ENCODE results near the gene PPP1CC.
"Not testable (repeated sequence)": the region's sequence is repeated elsewhere in the genome, so short reads cannot be mapped to it uniquely, and the experiment has no call there.

PPP1CC gene

GRCh38 chr12:110756611-110757010 lies 13.9 kb upstream of the PPP1CC start:
- no peak for DNase-seq (ENCODE audit: insufficient read length, low spot score)
- FAIRE-seq: no peak

- FAIRE-seq (no peak), DNase-seq (ENCODE audit: insufficient read length, low spot score) (no peak)
Measured at GRCh38 chr12:110754101-110754793, 11.6 kb upstream of the PPP1CC start.

- DNase-seq (ENCODE audit: insufficient read length, low spot score) (no peak), FAIRE-seq (no peak)
Measured at GRCh38 chr12:110750784-110751461, 8.2 kb upstream of the PPP1CC start.

GRCh38 chr12:110746550-110746949 lies 3.9 kb upstream of the PPP1CC start:
- no peak for DNase-seq (ENCODE audit: insufficient read length, low spot score)
- FAIRE-seq: no peak

GRCh38 chr12:110745542-110746284 lies 3.0 kb upstream of the PPP1CC start:
- DNase-seq (ENCODE audit: insufficient read length, low spot score): no peak

GRCh38 chr12:110744601-110745264 lies 2.0 kb upstream of the PPP1CC start:
- no peak for DNase-seq (ENCODE audit: insufficient read length, low spot score)
- FAIRE-seq: no peak

More at GRCh38 chr12:110745542-110746284, 3.0 kb upstream of the PPP1CC start:
- no peak for FAIRE-seq

- FAIRE-seq (no peak), DNase-seq (ENCODE audit: insufficient read length, low spot score) (no peak)
Measured at GRCh38 chr12:110744151-110744571, 1.5 kb upstream of the PPP1CC start.

GRCh38 chr12:110743571-110744093 lies 941 bp upstream of the PPP1CC start:
- FAIRE-seq (no peak), DNase-seq (ENCODE audit: insufficient read length, low spot score) (no peak)

GRCh38 chr12:110742096-110742717 lies 484 bp downstream of the PPP1CC start:
- peak; percentile 13 for DNase-seq (ENCODE audit: insufficient read length, low spot score)
- FAIRE-seq: no peak

GRCh38 chr12:110741341-110742095 lies 1.2 kb downstream of the PPP1CC start:
- DNase-seq (ENCODE audit: insufficient read length, low spot score) (peak; percentile 24), FAIRE-seq (peak; percentile 56)

GRCh38 chr12:110739894-110740293 lies 2.8 kb downstream of the PPP1CC start:
- DNase-seq (ENCODE audit: insufficient read length, low spot score) (no peak), FAIRE-seq (peak; percentile 31)

- DNase-seq (ENCODE audit: insufficient read length, low spot score): no peak
- no peak for FAIRE-seq
Measured at GRCh38 chr12:110739488-110739887, 3.2 kb downstream of the PPP1CC start.

GRCh38 chr12:110737532-110737931 lies 5.2 kb downstream of the PPP1CC start:
- FAIRE-seq: no peak

GRCh38 chr12:110737016-110737415 lies 5.7 kb downstream of the PPP1CC start:
- FAIRE-seq; DNase-seq (ENCODE audit: insufficient read length, low spot score): not testable (repeated sequence)

More at GRCh38 chr12:110737532-110737931, 5.2 kb downstream of the PPP1CC start:
- no peak for DNase-seq (ENCODE audit: insufficient read length, low spot score)

- no peak for FAIRE-seq
- DNase-seq (ENCODE audit: insufficient read length, low spot score): no peak
Measured at GRCh38 chr12:110733900-110734299, 8.8 kb downstream of the PPP1CC start.

- no peak for FAIRE-seq
- no peak for DNase-seq (ENCODE audit: insufficient read length, low spot score)
Measured at GRCh38 chr12:110733089-110733715, 9.5 kb downstream of the PPP1CC start.

GRCh38 chr12:110732572-110732971 lies 10.1 kb downstream of the PPP1CC start:
- DNase-seq (ENCODE audit: insufficient read length, low spot score) (no peak), FAIRE-seq (peak; percentile 4)

- FAIRE-seq (no peak), DNase-seq (ENCODE audit: insufficient read length, low spot score) (no peak)
Measured at GRCh38 chr12:110731479-110731878, 11.2 kb downstream of the PPP1CC start.

GRCh38 chr12:110728628-110729027 lies 14.1 kb downstream of the PPP1CC start:
- DNase-seq (ENCODE audit: insufficient read length, low spot score) (no peak), FAIRE-seq (no peak)

Measured in GM19239 (cell line).